DND-41 (cell line): ENCODE data around the gene CD93.

Source experiments
- ATAC-seq: fragments of 200-7000 bp; cut with Tn5 transposase; 3 replicates; pipeline ENCODE4 v1.9.1; 2021; ENCODE audit warnings: low read depth; ENCODE audit not compliant: insufficient read depth
- DNase-seq: peaks from one replicate; pipeline ENCODE4 v3.0.0-alpha.2; 2020
- H2AFZ ChIP-seq: 2 replicates; pipeline ENCODE4 v1.6.0; 2012; ENCODE audit warnings: low read depth, low read length
- H3K27ac ChIP-seq: 2 replicates; pipeline ENCODE4 v1.5.1; 2012; ENCODE audit warnings: low read length, inconsistent platforms
- H3K27me3 ChIP-seq: fragments of 200-600 bp; sonication (generic); 2 replicates; pipeline ENCODE4 v1.6.0; 2012; ENCODE audit warnings: low read length, mild to moderate bottlenecking, inconsistent platforms; ENCODE audit not compliant: insufficient read depth, poor library complexity
- H3K36me3 ChIP-seq: 2 replicates; pipeline ENCODE4 v1.5.1; 2012; ENCODE audit warnings: low read length, inconsistent platforms; ENCODE audit not compliant: insufficient read depth
- H3K4me1 ChIP-seq: 2 replicates; pipeline ENCODE4 v1.5.1; 2012; ENCODE audit warnings: mild to moderate bottlenecking, low read length; ENCODE audit not compliant: insufficient read depth
- H3K4me2 ChIP-seq: 2 replicates; pipeline ENCODE4 v1.6.0; 2012; ENCODE audit warnings: mild to moderate bottlenecking, moderate library complexity, low read length, inconsistent platforms; ENCODE audit not compliant: insufficient read depth
- H3K4me3 ChIP-seq, 2 experiments: fragments of 200-600 bp in 1 of 2; shearing (Covaris generic) in 1 of 2; 2 replicates each; pipeline ENCODE4 v1.5.1; 2012 to 2016; ENCODE audit warnings: inconsistent platforms in 2 of 2, low read length in 2 of 2, mild to moderate bottlenecking in 2 of 2, low read depth in 1 of 2, moderate library complexity in 1 of 2
- H3K79me2 ChIP-seq: 2 replicates; pipeline ENCODE4 v1.6.0; 2012; ENCODE audit warnings: low read length, inconsistent platforms; ENCODE audit not compliant: insufficient read depth
- H3K9ac ChIP-seq: 2 replicates; pipeline ENCODE4 v1.6.0; 2012; ENCODE audit warnings: low read depth, mild to moderate bottlenecking, inconsistent platforms, low read length, moderate library complexity
- H3K9me3 ChIP-seq: 2 replicates; pipeline ENCODE4 v1.5.1; 2012; ENCODE audit warnings: low read length, moderate library complexity, mild to moderate bottlenecking, inconsistent platforms; ENCODE audit not compliant: insufficient read depth, severe bottlenecking
- H4K20me1 ChIP-seq: 2 replicates; pipeline ENCODE4 v1.6.0; 2012; ENCODE audit warnings: low read length; ENCODE audit not compliant: insufficient read depth
- EZH2 ChIP-seq: IDR thresholded peaks from 3 replicates; pipeline ENCODE4 v1.6.1; 2012; ENCODE audit warnings: borderline replicate concordance, low read depth, mild to moderate bottlenecking, moderate library complexity, low read length, inconsistent platforms; ENCODE audit not compliant: severe bottlenecking
- TF ChIP-seq, protein P1 (sequence below): IDR thresholded peaks from 2 replicates; pipeline ENCODE4 v1.5.1; 2012; ENCODE audit warnings: borderline replicate concordance, low read length, moderate library complexity, mild to moderate bottlenecking; ENCODE audit not compliant: poor library complexity, severe bottlenecking; ENCODE audit errors: extremely low read depth

The CD93 gene

GRCh38 chr20:23132293-23132929, 46.3 kb upstream of the CD93 start:
- Histone ChIP-seq H3K9ac (peak overlapping the region; percentile 26), H3K4me2 (no peak overlapping the region), H3K36me3 (no peaks in the 10 kb centered on the region), H3K4me1 (peaks cover 57% of the 10 kb centered on the region), H3K27ac (peak overlapping the region; percentile 70), H3K27me3 (no peaks in the 10 kb centered on the region), H3K4me3 (no peak overlapping the region), H2AFZ (peak overlapping the region; percentile 44), H4K20me1 (no peaks in the 10 kb centered on the region), H3K79me2 (no peaks in the 10 kb centered on the region), H3K9me3 (no peaks in the 10 kb centered on the region)
- TF ChIP-seq, protein P1, sequence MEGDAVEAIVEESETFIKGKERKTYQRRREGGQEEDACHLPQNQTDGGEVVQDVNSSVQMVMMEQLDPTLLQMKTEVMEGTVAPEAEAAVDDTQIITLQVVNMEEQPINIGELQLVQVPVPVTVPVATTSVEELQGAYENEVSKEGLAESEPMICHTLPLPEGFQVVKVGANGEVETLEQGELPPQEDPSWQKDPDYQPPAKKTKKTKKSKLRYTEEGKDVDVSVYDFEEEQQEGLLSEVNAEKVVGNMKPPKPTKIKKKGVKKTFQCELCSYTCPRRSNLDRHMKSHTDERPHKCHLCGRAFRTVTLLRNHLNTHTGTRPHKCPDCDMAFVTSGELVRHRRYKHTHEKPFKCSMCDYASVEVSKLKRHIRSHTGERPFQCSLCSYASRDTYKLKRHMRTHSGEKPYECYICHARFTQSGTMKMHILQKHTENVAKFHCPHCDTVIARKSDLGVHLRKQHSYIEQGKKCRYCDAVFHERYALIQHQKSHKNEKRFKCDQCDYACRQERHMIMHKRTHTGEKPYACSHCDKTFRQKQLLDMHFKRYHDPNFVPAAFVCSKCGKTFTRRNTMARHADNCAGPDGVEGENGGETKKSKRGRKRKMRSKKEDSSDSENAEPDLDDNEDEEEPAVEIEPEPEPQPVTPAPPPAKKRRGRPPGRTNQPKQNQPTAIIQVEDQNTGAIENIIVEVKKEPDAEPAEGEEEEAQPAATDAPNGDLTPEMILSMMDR = no peak
- TF ChIP-seq EZH2 = no peak
- ATAC-seq (peak; percentile 46), DNase-seq (no peak)

DNA sequence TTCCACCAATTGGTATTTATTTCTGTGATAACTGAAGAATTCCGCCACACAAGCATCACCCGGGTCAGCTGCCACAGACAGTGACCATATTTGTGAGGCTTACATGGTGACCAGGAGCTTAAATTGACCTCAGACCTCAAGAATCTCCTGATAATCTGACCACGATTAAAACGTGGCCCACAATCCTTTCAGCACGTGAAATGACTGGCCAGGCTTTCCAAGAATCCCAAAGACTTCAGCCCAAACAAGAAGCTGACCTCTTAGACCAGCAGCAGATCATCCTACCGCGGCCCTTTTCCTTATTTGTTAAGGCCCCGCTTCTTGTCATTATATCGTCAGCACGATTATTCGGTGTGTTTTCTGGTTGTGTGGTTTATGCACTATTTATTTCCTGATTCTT, 45.6 kb upstream of the CD93 start:
- H3K4me1 ChIP-seq = peaks cover 57% of the 10 kb centered on the region
- no peak for DNase-seq

GRCh38 chr20:23130622-23131140, 44.6 kb upstream of the CD93 start:
- H3K79me2 ChIP-seq = no peaks in the 10 kb centered on the region
- H3K27ac ChIP-seq = peak overlapping the region; percentile 48
- ATAC-seq (no peak), DNase-seq (no peak)
- no peaks in the 10 kb centered on the region for H3K27me3 ChIP-seq
- no peak overlapping the region for H2AFZ ChIP-seq
- no peak overlapping the region for H3K9ac ChIP-seq
- no peak overlapping the region for H3K4me2 ChIP-seq
- H3K4me1 ChIP-seq = peaks cover 63% of the 10 kb centered on the region
- H4K20me1 ChIP-seq = no peaks in the 10 kb centered on the region
- H3K36me3 ChIP-seq = no peaks in the 10 kb centered on the region
- TF ChIP-seq, protein P1 = no peak
- TF ChIP-seq EZH2 = no peak
- H3K4me3 ChIP-seq = no peak overlapping the region
- H3K9me3 ChIP-seq = no peaks in the 10 kb centered on the region

More for the DNA sequence above, 45.6 kb upstream of the CD93 start:
- TF ChIP-seq EZH2 = no peak
- TF ChIP-seq, protein P1 = no peak
- H3K27ac ChIP-seq = peak overlapping the region; percentile 70
- H3K27me3 ChIP-seq = no peaks in the 10 kb centered on the region
- H3K9ac ChIP-seq = no peak overlapping the region
- H4K20me1 ChIP-seq = no peaks in the 10 kb centered on the region
- no peak overlapping the region for H2AFZ ChIP-seq
- no peak for ATAC-seq
- no peaks in the 10 kb centered on the region for H3K36me3 ChIP-seq
- no peak overlapping the region for H3K4me3 ChIP-seq
- H3K4me2 ChIP-seq = no peak overlapping the region
- H3K79me2 ChIP-seq = no peaks in the 10 kb centered on the region
- no peaks in the 10 kb centered on the region for H3K9me3 ChIP-seq
